ENCODE data around the gene NCAPG2.
A peak's percentile ranks its signal among the peaks of the same experiment; 100 is the strongest.

The NCAPG2 gene, protein sequence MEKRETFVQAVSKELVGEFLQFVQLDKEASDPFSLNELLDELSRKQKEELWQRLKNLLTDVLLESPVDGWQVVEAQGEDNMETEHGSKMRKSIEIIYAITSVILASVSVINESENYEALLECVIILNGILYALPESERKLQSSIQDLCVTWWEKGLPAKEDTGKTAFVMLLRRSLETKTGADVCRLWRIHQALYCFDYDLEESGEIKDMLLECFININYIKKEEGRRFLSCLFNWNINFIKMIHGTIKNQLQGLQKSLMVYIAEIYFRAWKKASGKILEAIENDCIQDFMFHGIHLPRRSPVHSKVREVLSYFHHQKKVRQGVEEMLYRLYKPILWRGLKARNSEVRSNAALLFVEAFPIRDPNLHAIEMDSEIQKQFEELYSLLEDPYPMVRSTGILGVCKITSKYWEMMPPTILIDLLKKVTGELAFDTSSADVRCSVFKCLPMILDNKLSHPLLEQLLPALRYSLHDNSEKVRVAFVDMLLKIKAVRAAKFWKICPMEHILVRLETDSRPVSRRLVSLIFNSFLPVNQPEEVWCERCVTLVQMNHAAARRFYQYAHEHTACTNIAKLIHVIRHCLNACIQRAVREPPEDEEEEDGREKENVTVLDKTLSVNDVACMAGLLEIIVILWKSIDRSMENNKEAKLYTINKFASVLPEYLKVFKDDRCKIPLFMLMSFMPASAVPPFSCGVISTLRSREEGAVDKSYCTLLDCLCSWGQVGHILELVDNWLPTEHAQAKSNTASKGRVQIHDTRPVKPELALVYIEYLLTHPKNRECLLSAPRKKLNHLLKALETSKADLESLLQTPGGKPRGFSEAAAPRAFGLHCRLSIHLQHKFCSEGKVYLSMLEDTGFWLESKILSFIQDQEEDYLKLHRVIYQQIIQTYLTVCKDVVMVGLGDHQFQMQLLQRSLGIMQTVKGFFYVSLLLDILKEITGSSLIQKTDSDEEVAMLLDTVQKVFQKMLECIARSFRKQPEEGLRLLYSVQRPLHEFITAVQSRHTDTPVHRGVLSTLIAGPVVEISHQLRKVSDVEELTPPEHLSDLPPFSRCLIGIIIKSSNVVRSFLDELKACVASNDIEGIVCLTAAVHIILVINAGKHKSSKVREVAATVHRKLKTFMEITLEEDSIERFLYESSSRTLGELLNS

DNA sequence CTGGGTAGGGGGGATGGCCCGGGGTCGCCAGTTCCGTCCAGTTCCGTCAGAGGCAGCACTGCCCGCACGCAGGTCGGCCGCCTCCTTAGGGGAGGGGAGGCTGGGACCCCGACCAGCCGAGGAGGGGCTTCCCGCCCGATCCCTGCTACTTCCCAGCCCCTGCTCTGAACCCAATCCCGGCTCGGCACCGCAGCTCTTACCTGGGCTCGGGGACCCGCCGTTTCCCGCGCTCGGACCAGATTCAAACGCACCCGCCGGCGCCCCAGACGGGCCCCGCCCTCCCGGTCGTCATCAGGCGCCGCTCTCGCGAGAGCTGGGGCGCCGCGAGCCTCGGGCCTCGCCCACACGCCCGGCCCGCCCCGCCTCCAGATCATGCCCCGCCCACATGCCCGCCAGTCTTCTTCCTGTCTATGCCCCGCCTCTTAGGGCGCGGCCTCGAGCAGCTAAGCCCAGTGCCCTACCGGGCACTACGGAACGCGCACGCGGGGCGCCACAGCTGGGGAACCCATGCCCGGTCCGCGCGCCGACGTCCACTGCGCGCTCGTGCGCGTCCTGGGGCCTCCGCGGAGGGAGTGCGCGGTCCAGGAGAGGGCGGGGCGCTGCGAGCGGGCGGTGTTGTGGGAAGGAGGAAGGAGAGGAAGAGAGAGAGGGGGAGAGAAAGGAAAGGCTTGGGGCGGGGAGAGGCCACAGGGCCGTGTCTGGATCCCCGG is at the start of gene NCAPG2:
Gene NCAPG2 (minus strand): TSS at position 281 of the 710 bp plus-strand sequence. CDS start 2,905 bp downstream, outside the sequence.
- DNase-seq (ENCODE audit: low spot score), result peak; percentile 98
- TF ChIP-seq, protein P1, sequence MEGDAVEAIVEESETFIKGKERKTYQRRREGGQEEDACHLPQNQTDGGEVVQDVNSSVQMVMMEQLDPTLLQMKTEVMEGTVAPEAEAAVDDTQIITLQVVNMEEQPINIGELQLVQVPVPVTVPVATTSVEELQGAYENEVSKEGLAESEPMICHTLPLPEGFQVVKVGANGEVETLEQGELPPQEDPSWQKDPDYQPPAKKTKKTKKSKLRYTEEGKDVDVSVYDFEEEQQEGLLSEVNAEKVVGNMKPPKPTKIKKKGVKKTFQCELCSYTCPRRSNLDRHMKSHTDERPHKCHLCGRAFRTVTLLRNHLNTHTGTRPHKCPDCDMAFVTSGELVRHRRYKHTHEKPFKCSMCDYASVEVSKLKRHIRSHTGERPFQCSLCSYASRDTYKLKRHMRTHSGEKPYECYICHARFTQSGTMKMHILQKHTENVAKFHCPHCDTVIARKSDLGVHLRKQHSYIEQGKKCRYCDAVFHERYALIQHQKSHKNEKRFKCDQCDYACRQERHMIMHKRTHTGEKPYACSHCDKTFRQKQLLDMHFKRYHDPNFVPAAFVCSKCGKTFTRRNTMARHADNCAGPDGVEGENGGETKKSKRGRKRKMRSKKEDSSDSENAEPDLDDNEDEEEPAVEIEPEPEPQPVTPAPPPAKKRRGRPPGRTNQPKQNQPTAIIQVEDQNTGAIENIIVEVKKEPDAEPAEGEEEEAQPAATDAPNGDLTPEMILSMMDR (IDR thresholded peaks at IDR 0.05), result no peak
- Histone ChIP-seq H3K4me3 (peak within 1 kb of the TSS; percentile 93), H3K27ac (peak within 1 kb of the TSS; percentile 78 to 97)

DNA sequence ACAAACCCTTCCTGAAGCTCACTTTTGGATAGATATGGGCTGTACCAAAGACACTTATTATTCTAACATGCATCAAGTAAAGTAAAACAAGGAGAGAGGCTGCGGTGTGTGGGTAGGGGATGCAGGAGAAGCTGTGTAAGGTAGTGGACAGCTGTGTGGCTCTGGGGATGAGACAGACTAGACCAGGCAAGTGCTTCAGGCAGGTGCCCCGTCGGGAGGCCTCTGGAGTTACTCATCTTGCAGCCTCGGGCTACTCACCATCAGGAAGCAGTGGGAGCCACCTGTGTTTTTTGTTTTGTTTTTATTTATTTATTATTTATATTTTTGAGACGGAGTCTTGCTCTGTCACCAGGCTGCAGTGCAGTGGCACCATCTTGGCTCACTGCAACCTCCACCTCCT is 49.3 kb upstream of the NCAPG2 start:
- no peak overlapping the region for H3K27ac ChIP-seq
- DNase-seq (ENCODE audit: low spot score), result no peak
- H3K4me3 ChIP-seq, result no peak overlapping the region
- TF ChIP-seq, protein P1 (IDR thresholded peaks at IDR 0.05), result no peak

DNA sequence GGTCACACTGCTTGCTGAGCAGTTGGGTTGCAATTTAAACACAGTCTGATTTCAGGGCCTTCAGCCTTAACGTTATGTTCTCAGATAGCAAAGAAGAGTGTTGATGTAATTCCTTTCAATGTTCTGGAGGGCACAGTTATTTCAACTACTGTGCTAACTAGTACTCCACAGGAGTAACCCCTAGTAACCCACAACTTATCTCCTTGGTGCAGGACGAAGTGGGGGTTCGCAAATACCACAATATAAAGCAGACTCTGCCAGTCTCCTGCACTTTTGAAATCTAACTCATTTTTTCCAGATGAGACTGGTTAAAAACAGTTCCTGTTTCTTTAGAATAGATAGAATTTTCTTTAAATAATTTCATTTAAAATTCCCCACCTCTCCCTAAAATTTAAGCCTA is 47.1 kb upstream of the NCAPG2 start:
- DNase-seq (ENCODE audit: low spot score), result no peak
- no peak overlapping the region for H3K4me3 ChIP-seq
- TF ChIP-seq, protein P1 (IDR thresholded peaks at IDR 0.05), result no peak
- H3K27ac ChIP-seq, result no peak overlapping the region

DNA sequence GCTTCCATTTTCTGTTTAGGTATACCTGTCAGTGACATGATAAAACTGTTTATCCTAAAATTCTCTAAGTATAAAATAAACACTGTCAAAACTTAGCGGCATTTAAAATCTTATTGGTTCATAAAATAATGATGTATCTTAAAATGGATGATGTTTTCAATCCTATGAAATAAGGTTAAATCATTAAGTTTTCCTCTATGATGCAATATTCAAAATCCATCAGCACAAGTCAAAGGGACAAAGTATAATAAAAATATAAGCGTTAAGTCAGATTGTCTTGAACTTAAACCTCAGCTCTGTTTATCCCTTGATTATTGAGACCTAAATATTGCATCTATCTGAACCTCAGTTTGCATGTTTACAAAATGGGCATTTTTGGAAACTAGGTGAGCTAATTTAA is 46.6 kb upstream of the NCAPG2 start:
- no peak overlapping the region for H3K27ac ChIP-seq
- no peak for DNase-seq (ENCODE audit: low spot score)
- TF ChIP-seq, protein P1 (IDR thresholded peaks at IDR 0.05), result no peak
- no peak overlapping the region for H3K4me3 ChIP-seq

DNA sequence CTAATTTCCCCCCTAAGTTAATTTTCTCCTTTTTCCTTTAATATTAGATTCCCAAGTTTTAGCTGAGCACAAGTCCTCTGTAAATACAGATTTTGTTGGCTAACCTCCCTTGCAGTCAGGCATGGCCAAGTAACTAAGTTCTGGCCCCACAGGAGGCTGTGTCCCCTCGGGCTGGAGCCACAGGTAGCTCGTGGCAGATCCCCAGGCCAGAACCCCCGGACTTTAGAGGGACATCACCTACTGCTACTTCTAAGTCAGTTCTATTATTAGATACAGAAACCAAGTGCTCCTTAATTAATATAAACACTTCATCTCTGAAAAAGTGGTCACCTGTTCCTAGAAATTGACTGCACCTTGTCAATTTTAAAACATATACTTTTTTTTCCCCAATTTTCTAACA is 46.1 kb upstream of the NCAPG2 start:
- Histone ChIP-seq H3K4me3 (no peak overlapping the region), H3K27ac (no peak overlapping the region)
- TF ChIP-seq, protein P1 (IDR thresholded peaks at IDR 0.05), result no peak
- no peak for DNase-seq (ENCODE audit: low spot score)

DNA sequence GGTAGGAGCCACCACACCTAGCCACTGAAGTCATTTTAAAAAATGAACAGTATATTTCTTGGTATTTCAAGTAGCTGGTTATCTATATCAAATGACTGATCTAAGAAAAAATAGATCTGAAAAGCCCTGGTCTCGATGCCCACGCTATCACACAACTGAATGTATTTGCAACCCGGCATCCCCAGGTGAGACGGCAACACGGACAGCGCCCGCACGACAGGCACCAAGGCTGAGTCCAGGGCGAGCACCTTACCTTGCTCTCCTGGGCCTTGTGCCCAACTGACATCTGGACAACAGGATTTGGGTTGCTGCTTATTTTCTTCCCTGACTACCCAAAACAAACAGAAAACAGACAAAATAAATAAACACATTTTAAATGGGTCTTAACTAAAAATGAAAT is 44.8 kb upstream of the NCAPG2 start:
- no peak for DNase-seq (ENCODE audit: low spot score)
- no peak overlapping the region for H3K4me3 ChIP-seq
- no peak overlapping the region for H3K27ac ChIP-seq
- TF ChIP-seq, protein P1 (IDR thresholded peaks at IDR 0.05), result no peak

All from coronary artery (tissue), 2 donors.